ENCODE data around the gene TPCN1.

Gene TPCN1

DNA sequence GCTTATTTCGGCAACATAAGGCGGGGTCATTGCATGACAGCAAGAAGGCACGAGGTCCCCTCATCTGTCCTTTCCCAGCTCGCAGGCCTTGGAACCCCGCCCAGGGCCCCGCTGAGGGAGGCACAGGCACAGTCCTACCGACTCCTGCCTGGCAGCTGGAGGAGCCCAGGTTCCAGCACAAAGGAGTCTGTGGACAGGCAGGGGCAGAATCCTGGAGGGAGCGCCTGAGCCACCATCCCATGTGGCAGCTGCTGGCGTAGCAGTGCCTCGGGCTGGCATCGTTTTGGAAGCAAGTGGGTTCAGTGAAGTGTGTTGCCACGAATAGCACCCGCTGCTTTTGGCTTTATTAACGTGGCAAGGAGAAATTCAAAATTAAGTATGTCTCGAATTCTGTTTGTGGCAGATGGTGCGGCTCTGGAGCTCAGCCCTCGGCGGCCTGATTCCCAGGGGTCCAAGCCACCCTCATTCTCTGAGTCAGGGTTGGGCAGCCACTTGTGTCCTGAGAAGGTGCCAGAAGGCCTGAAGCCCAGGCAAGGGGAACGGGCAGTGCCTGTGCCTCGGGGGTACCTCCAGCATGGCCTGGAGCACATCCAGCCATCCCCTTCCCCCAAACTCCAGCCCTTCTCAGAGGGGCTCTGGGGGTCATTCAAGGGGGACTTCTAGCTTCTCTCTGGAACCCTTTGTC lies 77.7 kb downstream of the TPCN1 start:
- H3K27ac ChIP-seq (replicated peaks; ENCODE audit: low read length), result no peak overlapping the region
- no peak overlapping the region for H3K9ac ChIP-seq (ENCODE audit: low read depth, low read length, poor library complexity)
- no CpG with 5 or more reads among the region's 20 CpGs for WGBS, 2 donors (ENCODE audit: extremely low coverage in 2 of 2, insufficient read length in 2 of 2, insufficient replicate concordance in 1 of 2)
- no peak overlapping the region for H4K91ac ChIP-seq (ENCODE audit: low read depth, low read length, poor library complexity)
- no peak overlapping the region for H2AFZ ChIP-seq (ENCODE audit: low read length)
- no peak overlapping the region for H2AK5ac ChIP-seq (ENCODE audit: low read depth, low read length)
- DNase-seq (ENCODE audit: low spot score), result no peak
- peaks cover 4 to 16% of the 10 kb centered on the region in 2 donors for H3K4me1 ChIP-seq (ENCODE audit: control insufficient read depth in 2 of 2, insufficient read depth in 1 of 2, low read depth in 1 of 2, low read length in 2 of 2)
- H3K4ac ChIP-seq (ENCODE audit: low read length), result no peak overlapping the region
- H2BK12ac ChIP-seq (ENCODE audit: low read length), result no peak overlapping the region
- H3K23ac ChIP-seq (ENCODE audit: low read depth, low read length, poor library complexity), result peak overlapping the region; percentile 44
- peak overlapping the region; percentile 27 for H2BK15ac ChIP-seq (ENCODE audit: low read length)
- no peaks in the 10 kb centered on the region for H3K79me1 ChIP-seq (ENCODE audit: low read depth, low read length)
- H4K8ac ChIP-seq (ENCODE audit: low read depth, low read length), result no peak overlapping the region
- H3K18ac ChIP-seq (ENCODE audit: low read length), result peak overlapping the region; percentile 73
- H3K14ac ChIP-seq (ENCODE audit: low read length), result peak overlapping the region; percentile 25
- H2BK5ac ChIP-seq (ENCODE audit: low read length), result no peak overlapping the region
- no peak overlapping the region for H2BK120ac ChIP-seq (ENCODE audit: low read depth, low read length)
- H3K4me2 ChIP-seq (ENCODE audit: insufficient read depth, low read length, poor library complexity, severe bottlenecking), result no peak overlapping the region
- no peak overlapping the region for H3K4me3 ChIP-seq (ENCODE audit: low read length in 2 of 2)
- H3K36me3 ChIP-seq (replicated peaks in 1 of 2; ENCODE audit: control insufficient read depth in 2 of 2, insufficient read depth in 2 of 2, low read length in 2 of 2), result peaks cover 0 to 5% of the 10 kb centered on the region in 2 donors
- peaks cover 0 to 1% of the 10 kb centered on the region in 2 donors for H3K9me3 ChIP-seq (replicated peaks in 1 of 2; ENCODE audit: control insufficient read depth in 2 of 2, insufficient read depth in 1 of 2, low read depth in 1 of 2, low read length in 2 of 2)
- no peaks in the 10 kb centered on the region for H3K27me3 ChIP-seq (ENCODE audit: control insufficient read depth in 3 of 3, insufficient read depth in 3 of 3, low read depth in 1 of 3, low read length in 3 of 3)

GRCh38 chr12:113299619-113300237 lies 78.5 kb downstream of the TPCN1 start:
- no peak overlapping the region for H3K9ac ChIP-seq (ENCODE audit: low read depth, low read length, poor library complexity)
- H2BK12ac ChIP-seq (ENCODE audit: low read length), result no peak overlapping the region
- no peak overlapping the region for H3K23ac ChIP-seq (ENCODE audit: low read depth, low read length, poor library complexity)
- no peak overlapping the region for H4K8ac ChIP-seq (ENCODE audit: low read depth, low read length)
- peaks cover 4 to 16% of the 10 kb centered on the region in 2 donors for H3K4me1 ChIP-seq (ENCODE audit: control insufficient read depth in 2 of 2, insufficient read depth in 1 of 2, low read depth in 1 of 2, low read length in 2 of 2)
- H2AFZ ChIP-seq (ENCODE audit: low read length), result no peak overlapping the region
- H3K18ac ChIP-seq (ENCODE audit: low read length), result peak overlapping the region; percentile 73
- no peak overlapping the region for H3K4ac ChIP-seq (ENCODE audit: low read length)
- H3K36me3 ChIP-seq (replicated peaks in 1 of 2; ENCODE audit: control insufficient read depth in 2 of 2, insufficient read depth in 2 of 2, low read length in 2 of 2), result peaks cover 0 to 5% of the 10 kb centered on the region in 2 donors
- H3K79me1 ChIP-seq (ENCODE audit: low read depth, low read length), result no peaks in the 10 kb centered on the region
- no peak overlapping the region for H3K4me2 ChIP-seq (ENCODE audit: insufficient read depth, low read length, poor library complexity, severe bottlenecking)
- no peak for DNase-seq (ENCODE audit: low spot score)
- H4K91ac ChIP-seq (ENCODE audit: low read depth, low read length, poor library complexity), result no peak overlapping the region
- no peak overlapping the region for H2AK5ac ChIP-seq (ENCODE audit: low read depth, low read length)
- H3K9me3 ChIP-seq (replicated peaks in 1 of 2; ENCODE audit: control insufficient read depth in 2 of 2, insufficient read depth in 1 of 2, low read depth in 1 of 2, low read length in 2 of 2), result peaks cover 0 to 1% of the 10 kb centered on the region in 2 donors
- no peak overlapping the region for H3K4me3 ChIP-seq (ENCODE audit: low read length in 2 of 2)
- WGBS, 2 donors (ENCODE audit: extremely low coverage in 2 of 2, insufficient read length in 2 of 2, insufficient replicate concordance in 1 of 2), result no CpG with 5 or more reads among the region's 14 CpGs
- H3K27me3 ChIP-seq (ENCODE audit: control insufficient read depth in 3 of 3, insufficient read depth in 3 of 3, low read depth in 1 of 3, low read length in 3 of 3), result no peaks in the 10 kb centered on the region
- peak overlapping the region; percentile 25 for H3K14ac ChIP-seq (ENCODE audit: low read length)
- no peak overlapping the region for H2BK120ac ChIP-seq (ENCODE audit: low read depth, low read length)
- no peak overlapping the region for H3K27ac ChIP-seq (replicated peaks; ENCODE audit: low read length)
- H2BK5ac ChIP-seq (ENCODE audit: low read length), result no peak overlapping the region
- no peak overlapping the region for H2BK15ac ChIP-seq (ENCODE audit: low read length)

DNA sequence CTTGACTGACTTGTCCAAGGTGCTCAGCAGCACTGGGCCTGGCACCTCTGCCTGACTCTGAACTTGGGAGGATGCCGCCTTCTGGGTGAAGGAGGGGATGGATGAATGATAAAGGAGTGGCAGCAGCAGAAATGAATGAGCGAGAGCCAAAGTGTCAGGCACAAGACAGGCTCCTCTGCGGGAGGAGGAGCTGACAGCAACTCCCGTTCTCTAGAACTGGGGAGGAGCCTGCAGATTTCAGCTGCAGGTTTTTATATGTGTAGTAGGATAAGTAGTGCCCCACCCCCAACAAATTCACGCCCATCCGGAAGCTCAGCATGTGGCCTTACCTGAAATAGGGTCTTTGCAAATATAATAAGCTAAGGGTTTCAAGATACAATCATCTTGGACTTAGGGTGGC lies 80.5 kb downstream of the TPCN1 start:
- no peak overlapping the region for H3K4ac ChIP-seq (ENCODE audit: low read length)
- H2BK15ac ChIP-seq (ENCODE audit: low read length), result no peak overlapping the region
- H3K9me3 ChIP-seq (replicated peaks in 1 of 2; ENCODE audit: control insufficient read depth in 2 of 2, insufficient read depth in 1 of 2, low read depth in 1 of 2, low read length in 2 of 2), result peaks cover 0 to 1% of the 10 kb centered on the region in 2 donors
- H4K8ac ChIP-seq (ENCODE audit: low read depth, low read length), result no peak overlapping the region
- H3K14ac ChIP-seq (ENCODE audit: low read length), result no peak overlapping the region
- no peak overlapping the region for H3K4me3 ChIP-seq (ENCODE audit: low read length in 2 of 2)
- no peak overlapping the region for H2BK12ac ChIP-seq (ENCODE audit: low read length)
- no peak overlapping the region for H3K4me2 ChIP-seq (ENCODE audit: insufficient read depth, low read length, poor library complexity, severe bottlenecking)
- H3K18ac ChIP-seq (ENCODE audit: low read length), result no peak overlapping the region
- no peaks in the 10 kb centered on the region for H3K79me1 ChIP-seq (ENCODE audit: low read depth, low read length)
- H3K36me3 ChIP-seq (replicated peaks in 1 of 2; ENCODE audit: control insufficient read depth in 2 of 2, insufficient read depth in 2 of 2, low read length in 2 of 2), result peaks cover 3 to 5% of the 10 kb centered on the region in 2 donors
- WGBS, 2 donors (ENCODE audit: extremely low coverage in 2 of 2, insufficient read length in 2 of 2, insufficient replicate concordance in 1 of 2), result no CpG with 5 or more reads among the region's 6 CpGs
- no peak overlapping the region for H2AFZ ChIP-seq (ENCODE audit: low read length)
- H3K23ac ChIP-seq (ENCODE audit: low read depth, low read length, poor library complexity), result no peak overlapping the region
- H3K27me3 ChIP-seq (ENCODE audit: control insufficient read depth in 3 of 3, insufficient read depth in 3 of 3, low read depth in 1 of 3, low read length in 3 of 3), result no peaks in the 10 kb centered on the region
- DNase-seq (ENCODE audit: low spot score), result no peak
- H3K27ac ChIP-seq (replicated peaks; ENCODE audit: low read length), result no peak overlapping the region
- peaks cover 4 to 23% of the 10 kb centered on the region in 2 donors for H3K4me1 ChIP-seq (ENCODE audit: control insufficient read depth in 2 of 2, insufficient read depth in 1 of 2, low read depth in 1 of 2, low read length in 2 of 2)
- no peak overlapping the region for H2AK5ac ChIP-seq (ENCODE audit: low read depth, low read length)
- H3K9ac ChIP-seq (ENCODE audit: low read depth, low read length, poor library complexity), result no peak overlapping the region
- no peak overlapping the region for H4K91ac ChIP-seq (ENCODE audit: low read depth, low read length, poor library complexity)
- H2BK120ac ChIP-seq (ENCODE audit: low read depth, low read length), result no peak overlapping the region
- H2BK5ac ChIP-seq (ENCODE audit: low read length), result no peak overlapping the region

GRCh38 chr12:113302466-113302865 lies 81.2 kb downstream of the TPCN1 start:
- Histone ChIP-seq H3K36me3 (replicated peaks in 1 of 2; ENCODE audit: control insufficient read depth in 2 of 2, insufficient read depth in 2 of 2, low read length in 2 of 2) (peaks cover 2 to 5% of the 10 kb centered on the region in 2 donors), H3K79me1 (ENCODE audit: low read depth, low read length) (no peaks in the 10 kb centered on the region), H2BK15ac (ENCODE audit: low read length) (no peak overlapping the region), H2AK5ac (ENCODE audit: low read depth, low read length) (no peak overlapping the region), H3K14ac (ENCODE audit: low read length) (no peak overlapping the region), H4K91ac (ENCODE audit: low read depth, low read length, poor library complexity) (no peak overlapping the region), H3K9me3 (replicated peaks in 1 of 2; ENCODE audit: control insufficient read depth in 2 of 2, insufficient read depth in 1 of 2, low read depth in 1 of 2, low read length in 2 of 2) (no peaks in the 10 kb centered on the region), H3K18ac (ENCODE audit: low read length) (peak overlapping the region; percentile 36), H2BK120ac (ENCODE audit: low read depth, low read length) (no peak overlapping the region), H3K4me3 (ENCODE audit: low read length in 2 of 2) (no peak overlapping the region), H2BK12ac (ENCODE audit: low read length) (no peak overlapping the region), H3K27me3 (ENCODE audit: control insufficient read depth in 3 of 3, insufficient read depth in 3 of 3, low read depth in 1 of 3, low read length in 3 of 3) (no peaks in the 10 kb centered on the region), H2BK5ac (ENCODE audit: low read length) (no peak overlapping the region), H3K4me2 (ENCODE audit: insufficient read depth, low read length, poor library complexity, severe bottlenecking) (no peak overlapping the region), H2AFZ (ENCODE audit: low read length) (no peak overlapping the region), H3K23ac (ENCODE audit: low read depth, low read length, poor library complexity) (no peak overlapping the region), H3K9ac (ENCODE audit: low read depth, low read length, poor library complexity) (no peak overlapping the region), H4K8ac (ENCODE audit: low read depth, low read length) (no peak overlapping the region), H3K4me1 (ENCODE audit: control insufficient read depth in 2 of 2, insufficient read depth in 1 of 2, low read depth in 1 of 2, low read length in 2 of 2) (peaks cover 4 to 23% of the 10 kb centered on the region in 2 donors), H3K4ac (ENCODE audit: low read length) (no peak overlapping the region), H3K27ac (replicated peaks; ENCODE audit: low read length) (no peak overlapping the region)
- no peak for DNase-seq (ENCODE audit: low spot score)
- WGBS, 2 donors (ENCODE audit: extremely low coverage in 2 of 2, insufficient read length in 2 of 2, insufficient replicate concordance in 1 of 2), result no CpG with 5 or more reads among the region's 8 CpGs
